Trophoblast cell (in vitro differentiated cells and primary cell): ENCODE results near the gene FRMPD4.
A peak's percentile ranks its signal among the peaks of the same experiment; 100 is the strongest.

Experiments used
- DNase-seq, 2 donors: peaks; one replicate each; pipeline ENCODE4 v3.0.0-alpha.2; 2016
- H2AFZ ChIP-seq: 2 replicates; pipeline ENCODE4 v1.6.1; 2013; ENCODE audit warnings: low read length, moderate library complexity, mild to moderate bottlenecking; ENCODE audit not compliant: insufficient read depth, poor library complexity
- H2AK5ac ChIP-seq: 2 replicates; pipeline ENCODE4 v1.6.1; 2013; ENCODE audit warnings: mild to moderate bottlenecking, low read length
- H2BK120ac ChIP-seq: 2 replicates; pipeline ENCODE4 v1.6.1; 2013; ENCODE audit warnings: low read length, mild to moderate bottlenecking, moderate library complexity; ENCODE audit not compliant: insufficient read depth, poor library complexity
- H2BK12ac ChIP-seq: 2 replicates; pipeline ENCODE4 v1.6.1; 2013; ENCODE audit warnings: mild to moderate bottlenecking, low read length, moderate library complexity
- H2BK5ac ChIP-seq: 2 replicates; pipeline ENCODE4 v1.6.1; 2013; ENCODE audit warnings: low read length, low read depth, moderate library complexity, mild to moderate bottlenecking; ENCODE audit not compliant: poor library complexity
- H3K14ac ChIP-seq: 2 replicates; pipeline ENCODE4 v1.6.1; 2013; ENCODE audit warnings: mild to moderate bottlenecking, low read length
- H3K18ac ChIP-seq: 2 replicates; pipeline ENCODE4 v1.6.1; 2013; ENCODE audit warnings: mild to moderate bottlenecking, low read length
- H3K23ac ChIP-seq: 2 replicates; pipeline ENCODE4 v1.6.1; 2013; ENCODE audit warnings: low read length
- H3K27ac ChIP-seq: 2 replicates; pipeline ENCODE4 v1.5.1; 2013; ENCODE audit warnings: low read depth, mild to moderate bottlenecking, inconsistent platforms, low read length, moderate library complexity
- H3K27me3 ChIP-seq: 2 replicates; pipeline ENCODE4 v1.6.1; 2013; ENCODE audit warnings: inconsistent platforms, mild to moderate bottlenecking, low read length, moderate library complexity; ENCODE audit not compliant: insufficient read depth
- H3K36me3 ChIP-seq, 2 experiments: 1 replicate in 1 of 2; 2 replicates in 1 of 2; pipeline ENCODE4 v1.6.1; 2013; ENCODE audit warnings: low read length in 2 of 2, mild to moderate bottlenecking in 2 of 2, moderate library complexity in 1 of 2; ENCODE audit not compliant: insufficient read depth in 2 of 2, control insufficient read depth in 1 of 2
- H3K4ac ChIP-seq: 2 replicates; pipeline ENCODE4 v1.6.1; 2013; ENCODE audit warnings: low read depth, mild to moderate bottlenecking, low read length, moderate library complexity
- H3K4me1 ChIP-seq, 2 experiments: 1 replicate in 1 of 2; 2 replicates in 1 of 2; pipeline ENCODE4 v1.6.1; 2013; ENCODE audit warnings: low read length in 2 of 2, mild to moderate bottlenecking in 2 of 2, moderate library complexity in 1 of 2; ENCODE audit not compliant: insufficient read depth in 2 of 2, control insufficient read depth in 1 of 2
- H3K4me2 ChIP-seq: 2 replicates; pipeline ENCODE4 v1.6.1; 2013; ENCODE audit warnings: inconsistent platforms, mild to moderate bottlenecking, low read length, moderate library complexity
- H3K4me3 ChIP-seq: 2 replicates; pipeline ENCODE4 v1.5.1; 2013; ENCODE audit warnings: mild to moderate bottlenecking, low read depth, low read length, inconsistent platforms
- H3K79me1 ChIP-seq: one replicate; pipeline ENCODE4 v1.6.1; 2013; ENCODE audit warnings: low read length
- H3K79me2 ChIP-seq: 2 replicates; pipeline ENCODE4 v1.6.1; 2013; ENCODE audit warnings: low read length, mild to moderate bottlenecking; ENCODE audit not compliant: control insufficient read depth, insufficient read depth, poor library complexity
- H3K9ac ChIP-seq: 2 replicates; pipeline ENCODE4 v1.6.1; 2013; ENCODE audit warnings: mild to moderate bottlenecking, low read length
- H3K9me3 ChIP-seq: 2 replicates; pipeline ENCODE4 v1.6.1; 2013; ENCODE audit warnings: low read depth, mild to moderate bottlenecking, control low read depth, inconsistent platforms, low read length; ENCODE audit not compliant: insufficient read depth
- H4K12ac ChIP-seq: 2 replicates; pipeline ENCODE4 v1.6.1; 2013; ENCODE audit warnings: low read depth, mild to moderate bottlenecking, low read length, moderate library complexity
- H4K8ac ChIP-seq: 2 replicates; pipeline ENCODE4 v1.6.1; 2013; ENCODE audit warnings: low read depth, mild to moderate bottlenecking, low read length, moderate library complexity
- H4K91ac ChIP-seq: one replicate; pipeline ENCODE4 v1.6.1; 2013; ENCODE audit warnings: low read depth, mild to moderate bottlenecking, low read length, moderate library complexity
- WGBS: extraction: QIAGEN DNeasy Blood & Tissue Kit; methylation state at CpG from one replicate; pipeline ENCODE4 v1.1.7; 2013; ENCODE audit warnings: missing lambda C conversion rate; ENCODE audit not compliant: insufficient read length, insufficient coverage; ENCODE audit errors: extremely low coverage; 5-methylcytosine and 5-hydroxymethylcytosine counted together

FRMPD4 gene

GRCh38 chrX:12304261-12304660 lies 166.0 kb downstream of the FRMPD4 start:
- Histone ChIP-seq H3K4me3 (no peak overlapping the region), H2BK12ac (no peak overlapping the region), H3K9ac (no peak overlapping the region), H3K36me3 (no peaks in the 10 kb centered on the region), H3K9me3 (no peaks in the 10 kb centered on the region), H3K4me1 (no peaks in the 10 kb centered on the region), H4K91ac (no peak overlapping the region), H4K8ac (no peak overlapping the region), H3K14ac (no peak overlapping the region), H2AFZ (no peak overlapping the region), H2BK5ac (no peak overlapping the region), H4K12ac (no peak overlapping the region), H3K79me1 (no peaks in the 10 kb centered on the region), H3K79me2 (no peaks in the 10 kb centered on the region), H3K27ac (no peak overlapping the region), H3K4ac (no peak overlapping the region), H3K18ac (no peak overlapping the region), H3K23ac (no peak overlapping the region), H2AK5ac (no peak overlapping the region), H3K4me2 (no peak overlapping the region), H3K27me3 (no peaks in the 10 kb centered on the region), H2BK120ac (no peak overlapping the region)
- WGBS, result no CpG with 5 or more reads among the region's 2 CpGs
- peak in 1 of 2 donors; percentile 11 for DNase-seq

GRCh38 chrX:12307961-12308360 lies 169.7 kb downstream of the FRMPD4 start:
- Histone ChIP-seq H3K4me3 (no peak overlapping the region), H4K12ac (no peak overlapping the region), H3K4me2 (no peak overlapping the region), H3K27me3 (no peaks in the 10 kb centered on the region), H3K14ac (no peak overlapping the region), H3K18ac (no peak overlapping the region), H3K36me3 (no peaks in the 10 kb centered on the region), H3K4ac (no peak overlapping the region), H3K27ac (no peak overlapping the region), H3K23ac (no peak overlapping the region), H3K79me2 (no peaks in the 10 kb centered on the region), H2AFZ (no peak overlapping the region), H4K91ac (no peak overlapping the region), H2BK120ac (no peak overlapping the region), H2BK12ac (no peak overlapping the region), H3K9ac (no peak overlapping the region), H2AK5ac (no peak overlapping the region), H4K8ac (no peak overlapping the region), H2BK5ac (no peak overlapping the region), H3K9me3 (no peaks in the 10 kb centered on the region), H3K79me1 (no peaks in the 10 kb centered on the region), H3K4me1 (no peaks in the 10 kb centered on the region)
- no CpG with 5 or more reads among the region's 2 CpGs for WGBS
- DNase-seq, result no peak

GRCh38 chrX:12308420-12308819 lies 170.1 kb downstream of the FRMPD4 start:
- H3K4me1 ChIP-seq, result no peaks in the 10 kb centered on the region
- no peak overlapping the region for H3K14ac ChIP-seq
- H2BK5ac ChIP-seq, result no peak overlapping the region
- H3K4ac ChIP-seq, result no peak overlapping the region
- H3K36me3 ChIP-seq, result no peaks in the 10 kb centered on the region
- H4K91ac ChIP-seq, result no peak overlapping the region
- H3K27ac ChIP-seq, result no peak overlapping the region
- H2BK120ac ChIP-seq, result no peak overlapping the region
- no peak overlapping the region for H3K18ac ChIP-seq
- H3K4me2 ChIP-seq, result no peak overlapping the region
- no peak overlapping the region for H4K12ac ChIP-seq
- H2AK5ac ChIP-seq, result no peak overlapping the region
- no peak overlapping the region for H3K23ac ChIP-seq
- no peaks in the 10 kb centered on the region for H3K79me1 ChIP-seq
- WGBS, result no CpG with 5 or more reads among the region's 4 CpGs
- H3K9ac ChIP-seq, result no peak overlapping the region
- no peak for DNase-seq
- no peaks in the 10 kb centered on the region for H3K79me2 ChIP-seq
- no peak overlapping the region for H4K8ac ChIP-seq
- no peak overlapping the region for H3K4me3 ChIP-seq
- no peak overlapping the region for H2BK12ac ChIP-seq
- H3K27me3 ChIP-seq, result no peaks in the 10 kb centered on the region
- no peaks in the 10 kb centered on the region for H3K9me3 ChIP-seq
- no peak overlapping the region for H2AFZ ChIP-seq

GRCh38 chrX:12309040-12309743 lies 170.9 kb downstream of the FRMPD4 start:
- Histone ChIP-seq H3K14ac (no peak overlapping the region), H3K4ac (no peak overlapping the region), H3K9me3 (no peaks in the 10 kb centered on the region), H4K12ac (no peak overlapping the region), H2BK5ac (no peak overlapping the region), H3K79me1 (no peaks in the 10 kb centered on the region), H3K4me3 (no peak overlapping the region), H2BK120ac (no peak overlapping the region), H3K79me2 (no peaks in the 10 kb centered on the region), H3K27ac (no peak overlapping the region), H3K9ac (no peak overlapping the region), H2BK12ac (no peak overlapping the region), H3K4me1 (no peaks in the 10 kb centered on the region), H3K36me3 (no peaks in the 10 kb centered on the region), H2AK5ac (no peak overlapping the region), H3K23ac (no peak overlapping the region), H4K8ac (no peak overlapping the region), H3K18ac (no peak overlapping the region), H4K91ac (no peak overlapping the region), H3K27me3 (no peaks in the 10 kb centered on the region), H2AFZ (no peak overlapping the region), H3K4me2 (no peak overlapping the region)
- no CpG with 5 or more reads among the region's 5 CpGs for WGBS
- DNase-seq, result no peak
